NCI-H748 treated with DMSO at 0.1 percent for 48 hours (cell line): ENCODE measurements around the gene HOXD4.

Experiments
- DNase-seq: peaks from one replicate; lab custom pipeline; 2025; lab: John Stamatoyannopoulos, UW

HOXD4 gene

DNA sequence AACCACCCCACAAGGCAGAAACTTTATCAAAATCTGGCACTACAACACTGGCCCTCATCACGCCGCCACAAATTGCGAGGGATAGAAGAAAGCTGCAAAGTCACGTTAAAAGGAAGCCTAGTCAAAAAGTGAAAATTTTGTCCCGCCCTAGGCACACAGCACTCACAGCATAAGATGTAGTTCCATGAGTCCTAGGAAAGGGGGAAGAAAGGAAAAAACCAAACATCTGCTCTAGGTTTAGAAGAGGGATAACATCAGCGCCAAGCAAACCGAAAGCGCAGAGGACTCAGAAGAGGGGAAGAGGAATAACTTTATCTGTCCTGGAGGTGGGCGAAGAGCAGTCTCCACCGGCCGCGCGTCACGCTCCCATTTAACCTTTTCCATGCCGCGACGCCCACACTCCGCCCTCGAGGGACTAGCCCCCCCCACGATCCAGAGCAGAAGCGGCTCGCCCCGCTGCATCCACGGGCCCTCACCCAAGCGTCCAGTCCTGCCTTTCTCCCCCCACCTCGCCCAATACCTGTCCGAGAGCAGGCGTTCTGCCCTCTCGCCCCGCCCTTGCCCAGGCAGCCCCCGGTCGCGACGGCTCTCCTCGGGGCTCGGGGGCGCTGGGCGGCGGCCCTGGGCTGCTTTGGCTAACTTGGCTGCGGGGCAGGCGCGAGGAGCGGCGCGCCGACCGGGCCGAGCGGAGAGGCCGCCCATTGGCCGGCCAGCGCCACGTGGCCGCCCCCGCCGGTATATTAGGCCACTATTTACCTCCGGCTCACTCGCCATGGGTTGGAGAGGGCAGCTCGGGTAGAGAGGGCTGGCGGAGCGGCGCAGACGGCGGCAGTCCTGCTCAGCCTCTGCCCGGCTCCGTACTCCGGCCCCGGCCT lies 36.8 kb downstream of the HOXD4 start, which contains the start of gene HOXD1:
HOXD1 (plus strand) TSS at position 770 of the 875 bp plus-strand sequence. CDS start 134 bp downstream, outside the sequence.
- peak; percentile 80 for DNase-seq

DNA sequence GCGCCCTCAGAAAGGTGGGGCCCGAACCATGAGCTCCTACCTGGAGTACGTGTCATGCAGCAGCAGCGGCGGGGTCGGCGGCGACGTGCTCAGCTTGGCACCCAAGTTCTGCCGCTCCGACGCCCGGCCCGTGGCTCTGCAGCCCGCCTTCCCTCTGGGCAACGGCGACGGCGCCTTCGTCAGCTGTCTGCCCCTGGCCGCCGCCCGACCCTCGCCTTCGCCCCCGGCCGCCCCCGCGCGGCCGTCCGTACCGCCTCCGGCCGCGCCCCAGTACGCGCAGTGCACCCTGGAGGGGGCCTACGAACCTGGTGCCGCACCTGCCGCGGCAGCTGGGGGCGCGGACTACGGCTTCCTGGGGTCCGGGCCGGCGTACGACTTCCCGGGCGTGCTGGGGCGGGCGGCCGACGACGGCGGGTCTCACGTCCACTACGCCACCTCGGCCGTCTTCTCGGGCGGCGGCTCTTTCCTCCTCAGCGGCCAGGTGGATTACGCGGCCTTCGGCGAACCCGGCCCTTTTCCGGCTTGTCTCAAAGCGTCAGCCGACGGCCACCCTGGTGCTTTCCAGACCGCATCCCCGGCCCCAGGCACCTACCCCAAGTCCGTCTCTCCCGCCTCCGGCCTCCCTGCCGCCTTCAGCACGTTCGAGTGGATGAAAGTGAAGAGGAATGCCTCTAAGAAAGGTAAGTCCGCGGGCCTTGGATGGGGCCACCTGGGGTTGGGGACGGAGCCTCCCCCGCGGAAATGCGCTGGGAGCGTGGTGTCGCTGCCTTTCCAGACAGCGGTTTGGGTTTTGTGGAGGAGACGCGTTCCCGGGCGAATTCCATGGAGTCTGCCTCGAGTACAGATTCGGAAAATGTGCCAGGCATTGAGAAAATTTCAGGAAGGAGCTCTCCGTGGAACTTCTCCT lies 37.7 kb downstream of the HOXD4 start:
- no peak for DNase-seq

DNA sequence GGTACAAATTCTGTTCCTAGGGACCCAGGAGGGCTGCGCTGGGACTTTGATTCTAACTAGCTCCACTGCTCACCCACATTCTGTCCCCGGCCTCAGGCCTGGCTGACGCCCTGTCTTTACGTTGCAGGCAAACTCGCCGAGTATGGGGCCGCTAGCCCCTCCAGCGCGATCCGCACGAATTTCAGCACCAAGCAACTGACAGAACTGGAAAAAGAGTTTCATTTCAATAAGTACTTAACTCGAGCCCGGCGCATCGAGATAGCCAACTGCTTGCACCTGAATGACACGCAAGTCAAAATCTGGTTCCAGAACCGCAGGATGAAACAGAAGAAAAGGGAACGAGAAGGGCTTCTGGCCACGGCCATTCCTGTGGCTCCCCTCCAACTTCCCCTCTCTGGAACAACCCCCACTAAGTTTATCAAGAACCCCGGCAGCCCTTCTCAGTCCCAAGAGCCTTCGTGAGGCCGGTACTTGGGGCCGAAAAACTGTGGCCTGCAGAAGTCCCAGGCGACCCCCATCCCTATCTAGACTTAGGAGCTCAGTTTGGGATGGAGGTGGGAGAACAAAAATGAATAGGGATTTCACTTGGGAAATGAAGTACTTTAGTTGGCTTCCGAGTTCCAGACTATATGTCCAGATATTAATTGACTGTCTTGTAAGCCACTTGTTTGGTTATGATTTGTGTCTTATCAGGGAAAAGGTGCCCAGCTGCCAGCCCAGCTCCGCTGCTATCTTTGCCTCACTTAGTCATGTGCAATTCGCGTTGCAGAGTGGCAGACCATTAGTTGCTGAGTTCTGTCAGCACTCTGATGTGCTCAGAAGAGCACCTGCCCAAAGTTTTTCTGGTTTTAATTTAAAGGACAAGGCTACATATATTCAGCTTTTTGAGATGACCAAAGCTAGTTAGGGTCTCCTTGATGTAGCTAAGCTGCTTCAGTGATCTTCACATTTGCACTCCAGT lies 38.6 kb downstream of the HOXD4 start:
- peak; percentile 37 for DNase-seq

- DNase-seq, result no peak
These were observed 41.0 kb downstream of the HOXD4 start for GRCh38 chr2:176192351-176192750.

DNA sequence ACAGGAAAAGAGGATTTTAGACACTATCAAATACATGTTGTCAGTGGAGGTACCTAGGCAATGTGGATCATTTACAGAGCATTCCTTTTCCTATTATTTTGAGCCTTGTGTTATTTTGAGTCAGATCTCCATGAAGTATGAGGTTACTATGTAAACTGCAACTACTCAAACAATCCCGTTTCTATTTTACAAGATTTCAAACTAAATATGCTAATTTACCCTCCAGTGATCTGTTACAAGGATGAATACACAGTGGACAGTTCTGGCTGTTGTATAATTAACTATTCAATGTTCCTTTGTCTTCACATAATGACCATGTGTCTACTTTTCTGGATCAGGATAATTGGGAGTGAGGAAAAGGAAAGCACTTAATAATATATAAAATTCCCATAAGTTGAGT lies 41.7 kb downstream of the HOXD4 start:
- DNase-seq, result no peak

GRCh38 chr2:176199902-176200301 lies 48.6 kb downstream of the HOXD4 start:
- no peak for DNase-seq

DNA sequence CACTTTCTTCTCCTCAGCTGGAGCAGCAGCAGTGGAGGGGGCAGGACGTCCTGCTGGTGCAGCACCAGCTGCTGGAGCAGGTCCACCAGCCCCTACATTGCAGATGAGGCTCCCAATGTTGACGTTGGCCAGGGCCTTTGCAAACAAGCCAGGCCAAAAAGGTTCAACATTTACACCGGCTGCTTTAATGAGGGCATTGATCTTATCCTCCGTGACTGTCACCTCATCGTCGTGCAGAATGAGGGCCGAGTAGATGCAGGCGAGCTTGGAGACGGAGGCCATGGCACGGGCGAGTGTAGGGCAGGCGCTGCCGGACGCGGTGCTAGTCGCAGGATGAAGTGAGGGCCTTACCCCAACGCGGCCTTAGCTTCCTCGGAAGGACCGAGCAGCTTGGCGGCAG lies 49.6 kb downstream of the HOXD4 start:
- no peak for DNase-seq

DNA sequence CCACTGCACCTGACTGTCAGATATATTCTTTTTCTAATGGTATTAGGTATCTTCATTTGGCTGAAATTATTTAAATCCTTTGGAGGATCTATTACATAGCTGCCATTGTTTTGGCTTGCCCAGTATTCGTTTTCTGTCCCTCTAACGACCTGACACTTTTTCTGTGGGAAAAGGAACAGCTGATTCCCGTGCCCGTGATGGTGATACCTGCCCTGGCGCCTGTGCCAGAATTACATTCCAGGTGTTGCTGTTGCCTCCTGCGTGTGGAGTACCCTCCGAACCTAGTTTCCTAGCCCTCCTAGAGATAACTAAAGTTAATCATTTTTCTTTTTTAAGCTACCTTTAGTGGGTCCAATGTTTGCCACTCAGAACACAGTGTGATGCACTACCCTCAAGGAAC lies 51.1 kb downstream of the HOXD4 start:
- no peak for DNase-seq
